Activated CD4-positive, alpha-beta T cell treated with anti-CD3 and anti-CD28 coated beads for 4 hours (primary cell): ENCODE data around the gene ZNF829.
A peak's percentile ranks its signal among the peaks of the same experiment; 100 is the strongest.

Experiments
- DNase-seq, 2 donors: peaks; one replicate each; pipeline ENCODE4 v3.0.0-alpha.2; 2020

ZNF829 gene

GRCh38 chr19:36915992-36916830, at the start of gene ZNF829, which contains the start of gene ZNF568:
TSS of gene ZNF829 (minus strand) at chr19:36916291. CDS start at chr19:36915167, 1,124 bp downstream.
TSS of gene ZNF568 (plus strand) at chr19:36916332. CDS start at chr19:36922771, 6,439 bp downstream.
- peak; percentile 85 to 91 for DNase-seq

GRCh38 chr19:36963280-36963679, 47.2 kb upstream of the ZNF829 start:
- no peak for DNase-seq

- DNase-seq = no peak
Observed at GRCh38 chr19:36962346-36962745, 46.3 kb upstream of the ZNF829 start.

GRCh38 chr19:36950335-36951119, 34.4 kb upstream of the ZNF829 start:
- no peak for DNase-seq

GRCh38 chr19:36939153-36939552, 23.1 kb upstream of the ZNF829 start:
- DNase-seq = no peak

GRCh38 chr19:36931684-36932083, 15.6 kb upstream of the ZNF829 start:
- no peak for DNase-seq

GRCh38 chr19:36918090-36918489, 2.0 kb upstream of the ZNF829 start:
- DNase-seq = no peak

- DNase-seq = no peak
Observed at GRCh38 chr19:36916991-36917390, 900 bp upstream of the ZNF829 start.

- DNase-seq = no peak
Observed at GRCh38 chr19:36898422-36898821, 17.7 kb downstream of the ZNF829 start.

- DNase-seq = no peak
Observed at GRCh38 chr19:36894849-36895383, 21.2 kb downstream of the ZNF829 start.

- DNase-seq = no peak
Observed at GRCh38 chr19:36891768-36892357, 24.2 kb downstream of the ZNF829 start.

- no peak for DNase-seq
Observed at GRCh38 chr19:36876993-36877938, 38.8 kb downstream of the ZNF829 start.

GRCh38 chr19:36851898-36852297, 64.2 kb downstream of the ZNF829 start:
- DNase-seq = no peak

- peak; percentile 81 to 83 for DNase-seq
Observed at GRCh38 chr19:36850559-36851442, 65.3 kb downstream of the ZNF829 start, which contains the start of gene ZNF345. TSS of gene ZNF345 (plus strand) at chr19:36850876. CDS start at chr19:36876831, 25,955 bp downstream.

GRCh38 chr19:36849701-36850558, 66.2 kb downstream of the ZNF829 start:
- DNase-seq = peak; percentile 86 to 88

- DNase-seq = no peak
Observed at GRCh38 chr19:36847968-36848367, 68.1 kb downstream of the ZNF829 start.

- DNase-seq = no peak
Observed at GRCh38 chr19:36838784-36839324, 77.2 kb downstream of the ZNF829 start.
